EH (cell line): ENCODE data around the gene PET117.
"Not testable (repeated sequence)": the region's sequence is repeated elsewhere in the genome, so short reads cannot be mapped to it uniquely, and the experiment has no call there.

Source experiments
- DNase-seq: peaks from one replicate; pipeline ENCODE4 v3.0.0-alpha.2; 2015; ENCODE audit warnings: low read depth

Gene PET117

GRCh38 chr20:18164356-18164755 lies 26.7 kb downstream of the PET117 start:
- DNase-seq = peak; percentile 12

DNA sequence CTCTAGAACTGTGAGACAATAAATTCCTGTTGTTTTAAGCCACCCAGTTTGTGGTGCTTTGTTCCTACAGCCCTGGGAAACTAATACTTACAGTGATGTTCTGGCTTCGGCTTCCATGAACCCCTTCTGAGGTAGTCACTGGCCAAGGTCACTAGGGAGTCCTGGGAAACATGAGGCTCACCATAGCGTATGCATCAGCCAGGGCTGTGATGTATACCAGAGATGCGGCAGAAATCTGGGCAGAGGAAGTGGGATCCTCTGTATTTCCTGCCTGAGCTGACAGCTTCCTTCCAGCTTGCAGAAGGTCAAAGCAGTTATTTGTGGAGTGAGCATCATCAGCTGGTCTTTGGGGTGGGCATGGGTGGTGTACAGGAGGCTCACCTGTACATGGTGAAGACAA lies 27.9 kb downstream of the PET117 start:
- DNase-seq = no peak

- DNase-seq = no peak
These were observed 28.7 kb downstream of the PET117 start for GRCh38 chr20:18166241-18166881.

DNA sequence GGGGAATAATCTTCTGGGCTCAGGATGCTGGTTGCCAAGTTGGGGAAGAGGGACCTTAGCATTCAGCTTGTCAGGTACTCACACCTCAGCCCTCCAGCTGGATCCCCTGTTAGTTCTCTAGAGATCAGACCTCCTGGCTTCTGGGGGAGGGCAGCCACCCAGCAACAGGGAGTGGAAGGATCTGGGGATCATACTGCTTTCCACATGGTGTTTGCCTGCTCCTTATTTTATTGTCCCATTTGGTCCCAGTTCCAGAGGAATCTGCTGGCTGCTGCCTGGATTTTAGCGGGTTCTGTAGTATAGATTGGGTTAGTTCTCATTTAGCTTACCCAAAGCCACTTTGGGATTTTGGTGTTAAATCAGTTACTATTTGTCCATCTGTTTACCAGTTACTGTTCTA lies 29.3 kb downstream of the PET117 start:
- no peak for DNase-seq

GRCh38 chr20:18172379-18172778 lies 34.7 kb downstream of the PET117 start:
- DNase-seq = no peak

DNA sequence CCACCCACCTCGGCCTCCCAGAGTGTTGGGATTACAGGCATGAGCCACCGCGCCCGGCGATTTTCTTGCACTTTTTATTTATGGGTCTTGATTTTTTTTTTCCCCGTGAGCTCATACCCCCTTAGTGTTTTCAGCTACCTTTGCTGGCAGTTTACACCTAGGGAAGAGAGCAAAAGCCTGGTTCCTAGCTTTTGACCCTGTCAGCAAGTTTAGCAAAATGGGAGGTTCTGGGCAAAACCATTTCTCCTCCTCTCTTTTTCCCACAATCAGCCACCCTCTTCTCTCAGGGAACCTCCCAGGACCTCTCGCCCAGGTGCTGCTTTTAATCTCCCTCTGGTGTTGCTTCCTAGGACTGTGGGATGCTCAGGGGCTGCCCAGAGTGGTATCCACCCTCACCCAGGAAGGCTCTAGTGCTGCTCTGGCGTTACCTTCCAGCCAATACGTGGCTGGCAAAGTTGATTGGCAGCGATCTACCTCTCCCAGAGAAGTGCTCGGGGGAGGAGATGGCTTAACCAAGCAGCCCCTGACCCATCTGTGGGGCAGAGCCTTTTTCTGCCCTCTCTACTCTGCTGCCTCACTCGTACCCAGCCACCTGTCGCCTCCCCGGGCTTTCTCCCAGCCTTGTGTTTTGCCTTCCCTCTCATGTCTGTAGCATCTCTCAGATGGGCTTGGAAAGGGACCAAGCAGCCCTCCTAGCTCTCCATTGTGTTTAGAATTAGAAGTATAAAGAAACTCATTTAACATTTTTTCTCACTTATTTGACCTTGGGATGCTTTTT lies 37.4 kb downstream of the PET117 start:
- no peak for DNase-seq

- no peak for DNase-seq
These were observed 38.7 kb downstream of the PET117 start for GRCh38 chr20:18176318-18176785.

- DNase-seq = not testable (repeated sequence)
These were observed 42.7 kb downstream of the PET117 start for GRCh38 chr20:18180366-18180765.

- no peak for DNase-seq
These were observed 43.2 kb downstream of the PET117 start for GRCh38 chr20:18180815-18181214.

GRCh38 chr20:18187020-18187419 lies 49.4 kb downstream of the PET117 start:
- no peak for DNase-seq

DNA sequence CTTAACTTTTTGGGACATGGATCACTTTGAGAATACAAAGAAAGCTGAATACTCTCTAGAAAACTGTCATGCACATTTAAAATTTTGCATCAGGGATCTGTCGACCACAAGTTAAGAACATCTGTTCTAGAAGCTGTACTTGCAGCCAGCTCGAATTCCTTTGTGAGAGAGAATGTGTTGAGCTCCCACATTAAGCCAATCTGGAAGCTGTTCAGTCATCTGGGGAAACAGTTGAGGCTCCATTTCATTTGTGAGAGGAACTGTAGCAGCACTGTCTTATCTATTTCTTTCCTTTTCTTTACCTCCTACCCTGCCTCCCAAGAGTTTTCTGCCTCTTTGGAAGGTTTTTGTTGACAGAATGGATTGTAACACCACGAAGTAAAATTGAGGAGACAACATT lies 50.8 kb downstream of the PET117 start:
- no peak for DNase-seq

DNA sequence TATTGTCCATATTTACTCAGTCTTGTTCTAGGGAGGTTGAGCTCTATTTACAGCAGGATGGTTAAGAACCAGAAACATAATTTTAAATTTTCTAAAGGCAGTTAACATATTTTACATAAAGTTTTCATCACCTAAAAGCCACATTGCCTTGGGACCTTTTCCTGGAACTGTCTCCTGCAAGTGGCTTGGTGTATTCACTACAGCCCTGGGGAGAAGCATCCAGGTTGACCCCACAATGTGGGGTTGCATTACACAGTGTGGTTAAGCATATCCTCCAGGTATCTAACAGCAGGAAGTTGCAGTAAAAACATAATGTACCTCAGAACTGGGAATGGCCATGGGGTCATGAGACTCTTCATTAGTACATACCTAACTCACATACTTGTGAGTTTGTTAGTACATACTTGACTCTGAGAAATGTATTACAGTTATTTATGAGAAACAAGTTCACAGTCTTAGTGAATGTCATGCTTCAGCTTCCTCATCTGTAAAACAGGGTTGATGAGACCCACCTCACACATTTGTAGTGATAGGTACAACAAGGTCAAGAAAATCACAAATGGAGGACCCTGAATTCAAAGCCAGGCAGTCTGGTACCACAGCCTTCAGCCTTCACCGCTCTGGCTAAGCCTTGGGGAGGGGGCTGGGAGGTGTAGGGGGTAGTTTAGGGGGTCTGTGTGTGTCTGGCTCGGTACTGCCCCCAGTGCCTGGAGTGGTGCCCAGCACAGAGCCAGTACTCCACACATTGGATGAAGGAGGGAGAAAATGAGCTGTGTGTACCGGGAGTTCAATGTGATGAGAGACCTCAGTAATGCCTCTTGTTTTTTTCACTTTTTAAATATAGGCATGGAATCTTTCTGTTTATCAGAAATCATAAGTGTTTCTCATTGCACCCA lies 52.9 kb downstream of the PET117 start:
- DNase-seq = peak; percentile 24

- DNase-seq = no peak
These were observed 53.6 kb downstream of the PET117 start for GRCh38 chr20:18191306-18191705.
